Activated T-cell treated with anti-CD3 and anti-CD28 coated beads for 1 hour (primary cell): Measurements from ENCODE around the gene DQX1.

Experiments used
- DNase-seq: peaks from one replicate; pipeline ENCODE4 v3.0.0-alpha.2; 2020; ENCODE audit warnings: low read depth

DQX1 gene

GRCh38 chr2:74553892-74554819 is 28.1 kb upstream of the DQX1 start, which contains the start of the genes DOK1 and LOXL3:
Gene DOK1 (plus strand): TSS chr2:74554720. CDS start chr2:74554755, 35 bp downstream.
Gene LOXL3 (minus strand): TSS chr2:74553942. CDS start chr2:74552634, 1,308 bp downstream.
- peak; percentile 75 for DNase-seq

DNA sequence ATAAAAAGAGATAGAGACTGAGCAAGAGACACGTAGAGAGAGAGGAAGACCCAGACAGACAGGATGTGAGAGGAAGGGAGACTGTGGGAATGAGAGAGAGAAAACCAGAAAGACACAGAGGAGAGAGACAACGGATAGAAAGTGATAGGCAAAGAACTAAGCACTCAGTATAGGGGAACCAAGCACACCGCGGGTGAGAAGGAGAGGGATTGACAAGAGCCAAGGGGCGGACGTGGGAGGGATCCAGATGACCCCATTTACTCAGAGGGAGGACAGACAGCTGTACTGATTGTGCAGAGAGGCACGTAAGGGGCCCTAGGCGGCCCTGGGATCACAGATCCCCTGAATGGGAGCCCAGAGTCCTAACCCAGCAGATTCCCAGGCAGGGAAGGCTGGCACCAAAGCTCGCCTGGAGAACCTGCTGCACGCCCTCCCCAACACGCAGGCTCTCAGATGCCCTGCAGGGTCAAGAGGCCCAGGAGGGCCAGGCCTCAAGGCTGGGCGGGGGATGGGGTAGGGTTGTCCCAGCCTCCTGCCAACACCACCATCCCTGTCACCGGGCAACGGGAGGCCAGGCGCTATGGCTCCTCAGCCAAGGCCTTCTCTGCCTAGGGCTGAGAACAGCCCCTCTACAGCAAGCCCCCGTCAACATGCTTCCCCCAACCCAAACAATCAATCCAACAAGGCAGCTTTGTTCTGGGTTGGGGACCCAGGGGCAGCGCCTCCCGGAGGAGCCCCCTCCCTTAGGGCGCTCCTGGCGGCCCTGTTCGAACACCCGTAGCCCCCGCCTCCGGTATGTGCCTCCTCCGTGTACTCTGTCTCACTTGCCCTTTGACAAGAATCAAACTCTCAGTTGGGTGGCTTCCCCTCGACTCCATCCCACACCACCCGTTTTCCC is 27.1 kb upstream of the DQX1 start:
- DNase-seq: no peak

GRCh38 chr2:74551942-74552913 is 26.2 kb upstream of the DQX1 start:
- DNase-seq: no peak

DNA sequence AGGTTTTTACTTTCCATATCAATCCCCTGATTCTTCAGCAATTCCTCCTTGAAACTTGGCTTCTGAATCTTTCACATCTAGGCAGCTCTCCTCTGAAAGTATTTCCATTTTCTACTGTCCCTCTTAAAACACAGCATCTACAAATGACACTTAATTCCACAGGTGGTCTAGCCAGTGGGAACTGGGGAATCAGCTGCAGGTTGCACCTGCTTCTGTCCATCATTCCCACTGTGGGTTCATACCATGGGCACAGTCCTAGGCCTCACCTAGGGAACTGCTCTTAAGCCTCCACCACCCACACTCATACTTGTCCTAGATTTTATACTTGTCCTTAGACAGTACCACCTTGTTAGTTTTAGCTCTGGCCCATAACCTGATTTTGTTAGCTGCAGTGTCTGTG is 25.5 kb upstream of the DQX1 start:
- no peak for DNase-seq

DNA sequence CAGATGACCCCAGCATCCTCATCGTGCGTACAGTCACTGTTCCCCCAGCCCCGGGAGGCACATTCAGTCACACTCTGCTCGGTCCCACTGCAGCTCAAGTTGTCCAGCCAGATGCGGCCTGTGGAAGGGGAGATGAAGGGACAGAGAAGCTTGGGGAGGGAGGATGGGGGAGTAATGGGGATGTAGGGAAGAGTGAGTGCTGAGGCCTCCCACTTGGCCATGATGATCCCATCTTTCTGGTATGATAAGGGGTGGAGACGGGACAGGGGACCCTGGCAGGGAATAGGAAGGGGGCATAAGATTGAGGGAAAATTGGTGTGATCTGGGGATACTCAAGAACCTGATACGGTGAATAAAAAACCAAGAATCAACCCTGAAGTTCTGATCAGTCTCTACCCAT is 24.2 kb upstream of the DQX1 start:
- no peak for DNase-seq

GRCh38 chr2:74548900-74549826 is 23.1 kb upstream of the DQX1 start:
- DNase-seq: no peak

DNA sequence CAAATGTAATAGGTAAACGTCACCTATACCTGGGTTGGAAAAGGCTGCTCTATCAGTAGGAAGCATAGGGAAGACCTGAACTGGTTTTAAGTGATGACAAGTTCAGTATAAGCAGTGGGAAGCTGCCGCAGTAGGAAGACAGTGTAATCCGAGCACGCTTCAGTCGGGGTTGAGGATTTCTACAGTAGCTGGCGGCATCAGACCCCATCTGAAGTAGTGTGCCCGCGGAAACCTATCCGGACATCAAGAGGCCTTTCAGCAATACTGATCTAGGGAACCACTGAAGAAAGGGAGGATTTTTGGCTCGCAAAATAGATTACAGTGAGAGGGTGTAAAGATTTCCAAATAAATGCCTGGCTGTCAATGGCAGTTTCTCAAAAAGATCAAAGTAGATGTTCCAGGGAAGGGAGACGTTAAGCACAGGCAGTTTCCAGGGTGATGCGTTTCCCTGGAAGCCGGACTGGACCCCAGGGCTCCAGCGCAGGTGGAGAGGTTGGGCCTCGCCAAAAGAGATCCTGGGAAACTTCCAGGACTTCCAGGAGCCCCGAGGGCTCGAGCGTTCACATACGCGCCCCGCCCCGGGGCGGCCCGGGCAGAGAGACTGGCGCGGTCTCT is 22.4 kb upstream of the DQX1 start:
- DNase-seq: no peak

DNA sequence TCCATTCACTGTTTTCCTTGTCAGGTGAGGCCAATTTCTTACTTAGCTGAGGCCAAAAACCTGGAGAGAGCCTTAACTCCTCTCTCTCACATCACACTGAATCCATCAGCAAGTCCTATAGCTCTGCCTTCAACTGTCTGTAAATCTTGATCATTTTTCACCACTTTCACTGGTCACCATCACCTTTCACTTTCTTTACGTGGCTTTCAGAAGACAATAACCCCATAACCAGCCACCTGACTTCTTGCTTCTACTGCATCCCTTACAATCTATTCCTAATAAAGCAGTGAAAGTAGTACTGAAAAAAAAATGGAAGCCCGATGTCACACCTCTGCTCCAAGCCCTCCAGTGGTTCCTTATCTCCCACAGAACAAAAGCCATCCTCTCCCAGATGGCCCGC is 20.0 kb upstream of the DQX1 start:
- no peak for DNase-seq

DNA sequence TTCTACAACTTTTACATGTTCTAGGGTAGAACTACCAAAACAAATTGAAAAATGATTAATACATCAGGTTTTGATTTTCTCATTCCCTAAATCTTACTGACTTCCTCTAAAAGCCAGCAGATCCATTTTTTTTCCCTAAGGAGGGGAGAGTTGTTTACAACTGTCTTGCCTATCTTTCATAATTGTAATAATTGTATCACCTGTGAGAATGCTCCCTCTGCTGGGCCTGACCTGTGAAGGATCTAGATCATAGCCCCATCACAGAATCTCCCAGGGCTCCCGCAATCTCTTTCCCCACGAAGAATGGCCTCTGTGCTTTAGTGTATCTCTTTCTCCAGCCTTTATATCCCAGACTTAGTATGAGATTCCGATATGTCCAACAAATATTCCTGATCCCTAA is 18.6 kb upstream of the DQX1 start:
- DNase-seq: no peak

GRCh38 chr2:74542978-74543377 is 16.9 kb upstream of the DQX1 start:
- no peak for DNase-seq

- DNase-seq: no peak
These were observed 14.3 kb upstream of the DQX1 start for GRCh38 chr2:74540291-74540690.

GRCh38 chr2:74538881-74539339 is 12.9 kb upstream of the DQX1 start:
- DNase-seq: no peak

GRCh38 chr2:74537140-74537539 is 11.1 kb upstream of the DQX1 start:
- DNase-seq: no peak

GRCh38 chr2:74536166-74536950 is 10.3 kb upstream of the DQX1 start:
- DNase-seq: no peak

DNA sequence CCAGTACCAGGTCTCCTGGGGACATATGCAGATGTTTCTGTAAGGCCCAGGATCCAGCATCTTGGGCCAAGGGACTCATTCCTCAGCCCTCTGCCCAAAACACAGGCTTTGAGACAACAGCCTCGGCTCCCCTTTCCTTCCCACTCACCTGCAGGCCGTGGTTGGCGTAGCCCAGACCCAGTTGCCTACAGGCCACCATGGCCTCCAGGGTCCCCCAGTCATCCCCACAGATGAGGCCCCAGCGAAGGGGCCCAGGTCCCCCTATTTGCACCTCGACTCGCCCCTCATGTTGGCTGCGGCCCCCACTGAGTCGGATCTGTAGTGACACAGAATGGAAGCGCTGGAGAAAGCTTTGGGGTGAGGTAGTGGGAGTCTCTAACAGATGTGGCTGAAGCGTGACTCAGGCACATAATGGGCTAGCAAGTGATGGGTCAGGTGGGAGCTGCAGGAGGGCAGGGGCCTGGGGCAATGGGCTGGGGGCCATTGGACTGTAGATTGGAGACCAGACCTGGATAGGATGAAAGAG is 9.5 kb upstream of the DQX1 start:
- no peak for DNase-seq

- DNase-seq: no peak
These were observed 8.4 kb upstream of the DQX1 start for GRCh38 chr2:74534411-74534810.

DNA sequence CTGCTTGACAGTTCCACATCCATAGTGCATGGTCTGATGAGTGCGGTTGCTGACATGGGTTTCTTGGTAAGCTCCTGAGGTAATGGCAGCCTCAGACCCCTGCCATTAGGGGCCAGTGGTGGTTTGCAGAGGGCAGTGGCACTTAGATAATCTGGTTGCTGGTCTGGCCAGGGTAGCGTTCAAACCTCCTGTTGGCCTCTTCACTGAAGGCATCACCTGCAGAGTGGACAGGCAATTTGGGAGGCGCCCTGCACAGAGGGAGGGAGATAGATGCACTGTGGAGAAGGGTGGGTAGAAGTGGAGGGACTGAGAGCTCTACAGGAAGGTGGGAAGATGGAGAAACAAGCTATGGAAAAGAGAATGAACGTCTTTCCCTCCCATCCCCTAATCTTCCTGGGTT is 7.4 kb upstream of the DQX1 start:
- DNase-seq: no peak

GRCh38 chr2:74532222-74532621 is 6.2 kb upstream of the DQX1 start:
- no peak for DNase-seq

GRCh38 chr2:74531666-74532065 is 5.6 kb upstream of the DQX1 start:
- DNase-seq: no peak
